Fibroblast of skin of back (primary cell): ENCODE results near the gene MYO1B.

Experiments
- DNase-seq: peaks from one replicate; pipeline ENCODE4 v3.0.0-alpha.2; 2013

The MYO1B gene

GRCh38 chr2:191226196-191226595 lies 19.0 kb upstream of the MYO1B start:
- peak; percentile 57 for DNase-seq

GRCh38 chr2:191228333-191228732 lies 16.9 kb upstream of the MYO1B start:
- DNase-seq, result no peak

GRCh38 chr2:191228861-191229260 lies 16.3 kb upstream of the MYO1B start:
- DNase-seq, result no peak

- peak; percentile 95 for DNase-seq
These were observed 15.0 kb upstream of the MYO1B start for GRCh38 chr2:191230174-191230573.

GRCh38 chr2:191231995-191232394 lies 13.2 kb upstream of the MYO1B start:
- DNase-seq, result peak; percentile 44

- no peak for DNase-seq
These were observed 11.7 kb upstream of the MYO1B start for GRCh38 chr2:191233533-191233932.

- DNase-seq, result no peak
These were observed 10.8 kb upstream of the MYO1B start for GRCh38 chr2:191234376-191234775.

GRCh38 chr2:191240871-191241270 lies 4.3 kb upstream of the MYO1B start:
- no peak for DNase-seq

GRCh38 chr2:191241418-191241817 lies 3.8 kb upstream of the MYO1B start:
- no peak for DNase-seq

- DNase-seq, result no peak
These were observed 2.0 kb upstream of the MYO1B start for GRCh38 chr2:191243154-191243553.

- no peak for DNase-seq
These were observed 854 bp upstream of the MYO1B start for GRCh38 chr2:191244350-191244749.

- peak; percentile 85 for DNase-seq
These were observed 796 bp downstream of the MYO1B start for GRCh38 chr2:191245869-191246531.

GRCh38 chr2:191246820-191247380 lies 1.7 kb downstream of the MYO1B start:
- DNase-seq, result no peak

GRCh38 chr2:191247381-191248057 lies 2.3 kb downstream of the MYO1B start:
- peak; percentile 93 for DNase-seq

GRCh38 chr2:191249156-191249813 lies 4.1 kb downstream of the MYO1B start:
- DNase-seq, result peak; percentile 66

GRCh38 chr2:191250400-191250799 lies 5.2 kb downstream of the MYO1B start:
- peak; percentile 65 for DNase-seq

GRCh38 chr2:191250986-191251385 lies 5.8 kb downstream of the MYO1B start:
- no peak for DNase-seq

- DNase-seq, result no peak
These were observed 7.5 kb downstream of the MYO1B start for GRCh38 chr2:191252699-191253098.

- no peak for DNase-seq
These were observed 8.3 kb downstream of the MYO1B start for GRCh38 chr2:191253476-191253875.

GRCh38 chr2:191255271-191255670 lies 10.1 kb downstream of the MYO1B start:
- DNase-seq, result peak; percentile 35

- DNase-seq, result no peak
These were observed 10.6 kb downstream of the MYO1B start for GRCh38 chr2:191255756-191256312.

GRCh38 chr2:191257934-191258333 lies 12.7 kb downstream of the MYO1B start:
- DNase-seq, result no peak

GRCh38 chr2:191258996-191259395 lies 13.8 kb downstream of the MYO1B start:
- no peak for DNase-seq
